Measurements from ENCODE around the gene ARFGEF3.

Gene ARFGEF3

GRCh38 chr6:138241934-138242333 lies 80.2 kb downstream of the ARFGEF3 start:
- no peak for DNase-seq

- DNase-seq, result no peak
Observed at GRCh38 chr6:138242987-138243592, 81.4 kb downstream of the ARFGEF3 start.

- no peak for DNase-seq
Observed at GRCh38 chr6:138245751-138246150, 84.0 kb downstream of the ARFGEF3 start.

- no peak for DNase-seq
Observed at GRCh38 chr6:138246650-138247440, 85.1 kb downstream of the ARFGEF3 start.

- DNase-seq, result no peak
Observed at GRCh38 chr6:138248011-138248410, 86.3 kb downstream of the ARFGEF3 start.

- DNase-seq, result no peak
Observed at GRCh38 chr6:138248878-138249277, 87.1 kb downstream of the ARFGEF3 start.

GRCh38 chr6:138250053-138250452 lies 88.3 kb downstream of the ARFGEF3 start:
- DNase-seq, result no peak

- DNase-seq, result no peak
Observed at GRCh38 chr6:138250513-138251247, 88.9 kb downstream of the ARFGEF3 start.

- no peak for DNase-seq
Observed at GRCh38 chr6:138253731-138254130, 92.0 kb downstream of the ARFGEF3 start.

- no peak for DNase-seq
Observed at GRCh38 chr6:138255443-138255842, 93.7 kb downstream of the ARFGEF3 start.

GRCh38 chr6:138257638-138258040 lies 95.9 kb downstream of the ARFGEF3 start:
- no peak for DNase-seq

GRCh38 chr6:138258197-138258596 lies 96.5 kb downstream of the ARFGEF3 start:
- DNase-seq, result no peak

- no peak for DNase-seq
Observed at GRCh38 chr6:138258991-138259390, 97.3 kb downstream of the ARFGEF3 start.

GRCh38 chr6:138261116-138261780 lies 99.5 kb downstream of the ARFGEF3 start:
- no peak for DNase-seq

- DNase-seq, result no peak
Observed at GRCh38 chr6:138263963-138264362, 102.2 kb downstream of the ARFGEF3 start.

- no peak for DNase-seq
Observed at GRCh38 chr6:138264372-138264880, 102.7 kb downstream of the ARFGEF3 start.

GRCh38 chr6:138266095-138266494 lies 104.4 kb downstream of the ARFGEF3 start:
- DNase-seq, result no peak

GRCh38 chr6:138267971-138268895 lies 106.5 kb downstream of the ARFGEF3 start:
- DNase-seq, result no peak

- no peak for DNase-seq
Observed at GRCh38 chr6:138271451-138271850, 109.7 kb downstream of the ARFGEF3 start.

- no peak for DNase-seq
Observed at GRCh38 chr6:138272533-138273315, 111.0 kb downstream of the ARFGEF3 start.

- no peak for DNase-seq
Observed at GRCh38 chr6:138275976-138276375, 114.2 kb downstream of the ARFGEF3 start.
